Activated B cell treated with CpG ODN at 0.5 μM for 24 hours (primary cell): Measurements from ENCODE around the gene RTN4R. TPM values are rescaled to one million over a fixed set of nuclear protein-coding genes. Genes with fewer than 3 reads are reported as not detected.

ENCODE experiments used
- ATAC-seq: fragments of 200-7000 bp; cut with Tn5 transposase; one replicate; pipeline ENCODE4 v1.10.0; 2021; ENCODE audit warnings: low read depth, mild to moderate bottlenecking, moderate library complexity
- CTCF ChIA-PET: fragments of 350-600 bp; sonication (Branson Sonifier 250); formaldehyde crosslinking; loops from one replicate; lab custom pipeline; 2021; ENCODE audit warnings: antibody characterized with exemption; lab: Charles Lee
- POLR2A ChIA-PET: fragments of 350-600 bp; sonication (Branson Sonifier 250); formaldehyde crosslinking; loops from one replicate; lab custom pipeline; 2021; ENCODE audit warnings: antibody characterized with exemption; lab: Charles Lee
- DNase-seq: peaks from one replicate; pipeline ENCODE4 v3.0.0; 2022
- H3K27ac Mint-ChIP-seq: one replicate; pipeline ENCODE4 v1.8.0; 2020; ENCODE audit warnings: mixed read lengths
- H3K27me3 Mint-ChIP-seq: one replicate; pipeline ENCODE4 v1.8.0; 2021; ENCODE audit warnings: mixed read lengths
- H3K36me3 Mint-ChIP-seq: one replicate; pipeline ENCODE4 v1.8.0; 2021; ENCODE audit warnings: low read depth, mixed read lengths
- H3K4me1 Mint-ChIP-seq: one replicate; pipeline ENCODE4 v1.8.0; 2021; ENCODE audit warnings: mixed read lengths
- H3K4me3 Mint-ChIP-seq: one replicate; pipeline ENCODE4 v1.8.0; 2020; ENCODE audit warnings: mild to moderate bottlenecking, mixed read lengths
- H3K9me3 Mint-ChIP-seq: one replicate; pipeline ENCODE4 v1.8.0; 2020; ENCODE audit warnings: mixed read lengths
- intact Hi-C: fragments of 100-400 bp; cut with micrococcal nuclease; formaldehyde crosslinking; loops from one replicate; pipeline ENCODE4 v1.15.1; 2024
- total RNA-seq: library from RNA; stranded (reverse); gene quantifications from 2 replicates; pipeline ENCODE4 v1.2.3, GENCODE V29; 2022
- TF ChIP-seq, protein P1 (sequence below): fragments of 200-600 bp; IDR thresholded peaks from one replicate; pipeline ENCODE4 v1.8.0; 2022; ENCODE audit warnings: antibody characterized with exemption, mild to moderate bottlenecking

The RTN4R gene
- total RNA-seq, 1 donor from 2014 or later, result not detected

DNA sequence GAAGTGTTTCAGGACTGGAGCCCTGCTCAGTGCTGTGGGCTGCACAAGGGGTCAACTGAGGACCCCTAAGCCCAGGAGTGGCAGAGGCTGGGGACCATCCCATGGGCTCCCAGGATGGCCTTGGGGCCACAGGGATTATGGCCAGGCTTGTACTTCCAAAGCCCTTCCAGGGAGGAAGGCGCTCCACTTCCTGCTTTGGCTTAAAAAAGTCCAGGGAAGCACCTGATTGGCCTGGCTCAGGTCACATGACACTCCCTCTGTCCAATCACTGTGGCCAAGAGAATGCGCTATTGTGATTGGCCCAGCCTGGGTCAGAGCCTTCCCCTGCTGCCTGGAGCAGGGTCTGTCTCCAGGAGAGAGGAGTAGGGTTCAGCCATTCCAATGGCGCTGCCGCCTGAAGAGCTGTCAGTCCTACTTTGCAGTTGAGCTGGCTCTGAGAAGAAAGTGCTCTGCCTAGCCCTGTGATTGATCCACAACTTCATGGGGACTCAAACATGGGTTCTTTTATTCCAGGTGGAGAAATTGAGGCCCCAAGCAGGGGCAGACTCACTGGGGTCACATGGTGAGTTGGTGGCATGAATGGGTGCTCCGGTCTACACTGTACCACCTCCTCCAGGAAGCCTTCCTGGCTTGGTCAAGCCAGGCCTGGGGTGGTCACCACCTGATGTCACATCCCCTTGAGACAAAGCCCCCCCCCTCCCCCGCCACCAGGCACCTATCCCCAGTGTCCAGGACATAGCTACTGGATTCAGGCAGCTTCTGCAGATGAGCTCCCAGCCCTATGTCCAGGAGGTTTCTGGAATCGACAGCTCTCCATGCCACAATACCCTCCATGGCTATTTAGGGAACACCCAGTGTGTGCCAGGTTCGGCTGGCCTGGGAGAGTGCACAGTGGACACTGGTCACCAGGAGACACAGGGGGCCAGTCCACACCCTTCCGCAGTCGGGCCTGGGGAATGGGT, 48.2 kb downstream of the RTN4R start:
- ChIA-PET CTCF (no interaction called here), POLR2A (no interaction called here)
- H3K36me3 Mint-ChIP-seq, result no peaks in the 10 kb centered on the region
- H3K27ac Mint-ChIP-seq, result no peak overlapping the region
- DNase-seq (no peak), ATAC-seq (no peak)
- no peaks in the 10 kb centered on the region for H3K4me1 Mint-ChIP-seq
- no peaks in the 10 kb centered on the region for H3K9me3 Mint-ChIP-seq
- H3K4me3 Mint-ChIP-seq, result no peak overlapping the region
- peaks cover 6% of the 10 kb centered on the region for H3K27me3 Mint-ChIP-seq
- TF ChIP-seq, protein P1, sequence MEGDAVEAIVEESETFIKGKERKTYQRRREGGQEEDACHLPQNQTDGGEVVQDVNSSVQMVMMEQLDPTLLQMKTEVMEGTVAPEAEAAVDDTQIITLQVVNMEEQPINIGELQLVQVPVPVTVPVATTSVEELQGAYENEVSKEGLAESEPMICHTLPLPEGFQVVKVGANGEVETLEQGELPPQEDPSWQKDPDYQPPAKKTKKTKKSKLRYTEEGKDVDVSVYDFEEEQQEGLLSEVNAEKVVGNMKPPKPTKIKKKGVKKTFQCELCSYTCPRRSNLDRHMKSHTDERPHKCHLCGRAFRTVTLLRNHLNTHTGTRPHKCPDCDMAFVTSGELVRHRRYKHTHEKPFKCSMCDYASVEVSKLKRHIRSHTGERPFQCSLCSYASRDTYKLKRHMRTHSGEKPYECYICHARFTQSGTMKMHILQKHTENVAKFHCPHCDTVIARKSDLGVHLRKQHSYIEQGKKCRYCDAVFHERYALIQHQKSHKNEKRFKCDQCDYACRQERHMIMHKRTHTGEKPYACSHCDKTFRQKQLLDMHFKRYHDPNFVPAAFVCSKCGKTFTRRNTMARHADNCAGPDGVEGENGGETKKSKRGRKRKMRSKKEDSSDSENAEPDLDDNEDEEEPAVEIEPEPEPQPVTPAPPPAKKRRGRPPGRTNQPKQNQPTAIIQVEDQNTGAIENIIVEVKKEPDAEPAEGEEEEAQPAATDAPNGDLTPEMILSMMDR, result no peak
- intact Hi-C loops, result no loop called here

DNA sequence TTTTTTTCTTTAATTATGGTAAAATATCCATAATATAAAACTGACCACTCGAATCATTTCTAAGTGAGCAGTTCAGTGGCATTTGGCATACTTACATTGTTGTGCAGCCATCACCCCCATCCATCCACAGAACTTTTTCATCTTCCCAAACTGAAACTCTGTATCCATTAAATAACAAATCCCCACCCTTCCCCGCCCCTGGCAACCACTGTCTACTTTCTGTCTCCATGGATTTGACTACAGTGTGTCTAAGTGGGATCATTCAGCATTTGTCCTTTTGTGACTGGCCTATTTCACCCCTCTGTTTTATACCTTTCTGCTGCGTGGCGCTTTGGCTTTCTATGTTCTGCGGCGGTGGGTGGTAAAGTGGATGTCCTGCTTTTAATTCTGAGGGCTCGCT, 49.1 kb downstream of the RTN4R start:
- H3K4me3 Mint-ChIP-seq, result no peak overlapping the region
- no peaks in the 10 kb centered on the region for H3K9me3 Mint-ChIP-seq
- no peaks in the 10 kb centered on the region for H3K36me3 Mint-ChIP-seq
- ATAC-seq (no peak), DNase-seq (no peak)
- ChIA-PET POLR2A (no interaction called here), CTCF (no interaction called here)
- intact Hi-C loops, result no loop called here
- TF ChIP-seq, protein P1, result no peak
- H3K27ac Mint-ChIP-seq, result no peak overlapping the region
- peaks cover under 1% of the 10 kb centered on the region for H3K4me1 Mint-ChIP-seq
- H3K27me3 Mint-ChIP-seq, result peaks cover 11% of the 10 kb centered on the region

DNA sequence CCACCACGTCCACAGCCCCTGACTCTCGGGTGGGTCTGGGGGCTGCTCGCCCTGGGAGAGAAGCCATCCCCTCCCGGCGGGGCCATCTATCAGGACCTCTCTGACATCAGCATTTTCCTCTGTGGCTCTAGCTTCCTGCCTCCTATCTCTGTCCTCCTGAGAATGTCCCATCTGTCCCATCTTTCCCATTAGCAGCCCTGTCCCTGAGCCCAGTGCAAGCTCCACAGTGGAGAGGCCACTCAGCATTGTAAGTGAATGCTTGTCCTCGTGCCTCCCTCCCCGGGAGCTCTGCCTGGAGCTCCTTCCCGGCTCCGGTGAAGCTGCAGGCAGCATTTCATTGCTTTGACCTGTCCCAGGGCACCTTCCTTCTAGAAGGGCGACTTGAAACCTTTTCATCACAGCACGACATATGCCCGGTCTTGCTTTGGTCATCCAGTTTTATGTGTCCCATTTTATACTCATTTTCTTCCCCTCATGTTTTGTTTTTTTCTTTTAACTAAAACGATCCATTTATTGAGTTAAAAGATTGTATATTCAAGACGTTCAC, 49.7 kb downstream of the RTN4R start:
- H3K4me3 Mint-ChIP-seq, result no peak overlapping the region
- no peaks in the 10 kb centered on the region for H3K36me3 Mint-ChIP-seq
- H3K4me1 Mint-ChIP-seq, result peaks cover 3% of the 10 kb centered on the region
- peaks cover 11% of the 10 kb centered on the region for H3K27me3 Mint-ChIP-seq
- ChIA-PET CTCF (no interaction called here), POLR2A (no interaction called here)
- intact Hi-C loops, result no loop called here
- no peak overlapping the region for H3K27ac Mint-ChIP-seq
- TF ChIP-seq, protein P1, result no peak
- ATAC-seq (no peak), DNase-seq (no peak)
- H3K9me3 Mint-ChIP-seq, result no peaks in the 10 kb centered on the region

DNA sequence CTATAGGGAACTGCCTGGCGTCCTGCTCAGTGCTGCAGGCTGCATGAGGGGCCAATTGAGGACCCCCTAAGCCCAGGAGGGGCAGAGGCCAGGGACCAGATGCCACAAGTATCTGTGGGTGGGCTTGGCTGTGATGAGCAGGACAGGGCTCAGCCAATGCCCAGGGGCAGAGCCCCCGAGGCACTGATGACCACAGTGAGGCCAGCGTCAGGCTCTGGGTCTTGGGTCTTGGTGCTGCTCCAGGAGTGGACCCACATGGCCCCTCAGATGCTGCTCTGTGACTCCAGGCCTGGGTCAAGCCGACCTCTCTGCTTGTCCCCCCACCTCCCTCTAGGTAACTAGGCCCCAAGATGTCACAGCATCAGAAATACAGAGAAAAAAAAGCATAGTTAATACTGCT, 50.6 kb downstream of the RTN4R start:
- H3K4me1 Mint-ChIP-seq, result peaks cover 3% of the 10 kb centered on the region
- ChIA-PET POLR2A (no interaction called here), CTCF (no interaction called here)
- H3K36me3 Mint-ChIP-seq, result no peaks in the 10 kb centered on the region
- H3K9me3 Mint-ChIP-seq, result no peaks in the 10 kb centered on the region
- no peak overlapping the region for H3K27ac Mint-ChIP-seq
- TF ChIP-seq, protein P1, result no peak
- intact Hi-C loops, result no loop called here
- H3K27me3 Mint-ChIP-seq, result peaks cover 11% of the 10 kb centered on the region
- ATAC-seq (no peak), DNase-seq (no peak)
- no peak overlapping the region for H3K4me3 Mint-ChIP-seq

DNA sequence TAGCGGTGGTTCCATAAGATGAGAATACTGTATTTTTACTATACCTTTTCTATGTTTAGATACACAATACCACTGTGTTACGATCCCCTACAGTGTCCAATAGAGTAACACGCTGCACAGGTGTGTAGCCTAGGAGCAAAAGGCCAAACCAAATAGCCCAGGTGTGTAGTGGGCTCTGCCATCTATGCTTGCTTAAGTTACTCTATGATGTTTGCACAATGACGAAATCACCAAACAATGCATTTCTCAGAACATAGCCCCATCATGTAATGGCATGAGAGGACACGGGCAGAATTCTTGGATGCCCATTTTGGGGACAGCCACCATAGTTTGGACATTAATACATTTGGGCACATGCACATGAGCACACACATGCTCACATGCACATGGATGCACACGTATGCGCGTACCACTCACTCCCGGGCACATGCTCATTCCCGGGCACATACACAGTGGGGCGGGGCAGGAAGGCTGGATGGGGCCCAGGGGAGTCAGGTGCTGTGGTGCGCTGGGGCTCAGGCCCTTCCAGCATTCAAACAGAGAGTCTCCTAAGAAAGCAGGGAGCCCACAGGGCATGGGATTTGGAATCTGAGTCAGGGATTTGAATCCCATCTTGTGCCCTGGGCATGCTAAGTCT, 51.1 kb downstream of the RTN4R start:
- TF ChIP-seq, protein P1, result no peak
- Mint-ChIP-seq H3K27me3 (peaks cover 11% of the 10 kb centered on the region), H3K4me1 (peaks cover 3% of the 10 kb centered on the region), H3K9me3 (no peaks in the 10 kb centered on the region), H3K36me3 (no peaks in the 10 kb centered on the region), H3K27ac (no peak overlapping the region), H3K4me3 (no peak overlapping the region)
- no peak for ATAC-seq
- ChIA-PET POLR2A (no interaction called here), CTCF (no interaction called here)
- DNase-seq, result no peak
- intact Hi-C loops, result no loop called here
